ENCODE results near the gene CGRRF1. TPM values are rescaled to one million over a fixed set of nuclear protein-coding genes. Genes with fewer than 3 reads are reported as not detected.

CGRRF1 gene
- total and polyA plus RNA-seq, 10 of the 15 experiments (the other 5 are each of a cell fraction or from before 2014, with no cell fraction given) = 5.5 to 47.7 (median 13.5) TPM

DNA sequence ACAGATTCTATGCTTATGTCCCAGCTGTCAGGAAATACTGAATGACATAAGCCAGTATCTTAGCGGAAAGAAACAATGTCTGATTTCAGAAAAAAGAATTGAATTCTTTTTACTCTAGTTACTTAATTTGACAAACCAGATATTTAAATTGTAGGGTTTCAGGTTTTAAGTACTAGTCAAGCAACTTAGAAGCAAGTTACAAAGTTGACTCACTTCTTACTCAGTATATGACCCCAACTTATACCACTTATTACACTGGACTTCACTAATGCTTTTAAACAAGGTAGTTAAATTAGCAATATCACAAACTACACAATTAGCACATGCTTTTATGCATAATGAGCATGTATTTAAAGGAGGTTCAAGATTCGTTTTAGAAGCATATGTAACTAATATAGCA is 28.0 kb upstream of the CGRRF1 start:
- intact Hi-C loops (cut with micrococcal nuclease; ENCODE audit: unreplicated experiment) (no loop called here), in situ Hi-C loops (cut with MboI) (no loop called here)
- FAIRE-seq = no peak
- Histone ChIP-seq H3K4me3 (no peak overlapping the region), H3K36me3 (ENCODE audit: control insufficient read depth in 2 of 2, insufficient read depth in 2 of 2, low read length in 1 of 2) (peaks cover 0 to 6% of the 10 kb centered on the region in 2 experiments; a peak in 2 of 4 replicates), H3K27me3 (replicated peaks in 1 of 2; ENCODE audit: control insufficient read depth in 2 of 2, insufficient read depth in 2 of 2, low read length in 1 of 2) (no peaks in the 10 kb centered on the region), H3K9me3 (replicated peaks; ENCODE audit: control insufficient read depth, insufficient read depth, low read length) (no peaks in the 10 kb centered on the region), H2AFZ (ENCODE audit: control insufficient read depth, low read depth, low read length) (no peak overlapping the region), H3K4me1 (ENCODE audit: control insufficient read depth, insufficient read depth, low read length) (peaks cover 10% of the 10 kb centered on the region), H3K9ac (ENCODE audit: control insufficient read depth, insufficient read depth, low read length) (no peak overlapping the region), H4K20me1 (ENCODE audit: control insufficient read depth, insufficient read depth) (no peaks in the 10 kb centered on the region), H3K79me2 (ENCODE audit: control insufficient read depth, insufficient read depth, low read length) (peaks cover 47% of the 10 kb centered on the region), H3K27ac (ENCODE audit: control insufficient read depth, insufficient read depth) (no peak overlapping the region), H3K4me2 (ENCODE audit: control insufficient read depth, insufficient read depth) (no peak overlapping the region)
- 74% methylated on average over 2 of the region's 2 CpGs for WGBS (ENCODE audit: insufficient coverage, insufficient replicate concordance, low lambda C conversion rate, missing lambda C conversion rate)
- no TSS peak for BruUV-seq (replicated peaks)
- ChIA-PET CTCF (interaction anchor here (1.2 to 1.9 kb wide), 5 partner anchors 13 to 85 kb away, joined by 3 to 6 read pairs (median 4); partner anchors contain the start of gene CDKN3), RAD21 (ENCODE audit: unreplicated experiment) (interaction anchor here (1.5 kb wide), 1 partner anchor 28 kb away, joined by 4 read pairs; the partner anchor contains the start of gene CGRRF1), POLR2A (no interaction called here), SMC1A (ENCODE audit: uncharacterized antibody, unreplicated experiment) (interaction anchor here (0.9 to 2.4 kb wide), 3 partner anchors 9 to 84 kb away, joined by 3 to 10 read pairs (median 3); no protein-coding TSS in a partner anchor)
- no peak for ATAC-seq
- no peak for TF ChIP-seq HCFC1 (IDR thresholded peaks at IDR 0.05; ENCODE audit: low read length)
- TF ChIP-seq LARP7 (IDR thresholded peaks at IDR 0.05) = no peak
- TF ChIP-seq POLR2A (IDR thresholded peaks at IDR 0.05; ENCODE audit: low read depth, low read length) = no peak
- TF ChIP-seq JUND (IDR thresholded peaks at IDR 0.05; ENCODE audit: low read depth, low read length) = no peak
- TF ChIP-seq, protein P1, sequence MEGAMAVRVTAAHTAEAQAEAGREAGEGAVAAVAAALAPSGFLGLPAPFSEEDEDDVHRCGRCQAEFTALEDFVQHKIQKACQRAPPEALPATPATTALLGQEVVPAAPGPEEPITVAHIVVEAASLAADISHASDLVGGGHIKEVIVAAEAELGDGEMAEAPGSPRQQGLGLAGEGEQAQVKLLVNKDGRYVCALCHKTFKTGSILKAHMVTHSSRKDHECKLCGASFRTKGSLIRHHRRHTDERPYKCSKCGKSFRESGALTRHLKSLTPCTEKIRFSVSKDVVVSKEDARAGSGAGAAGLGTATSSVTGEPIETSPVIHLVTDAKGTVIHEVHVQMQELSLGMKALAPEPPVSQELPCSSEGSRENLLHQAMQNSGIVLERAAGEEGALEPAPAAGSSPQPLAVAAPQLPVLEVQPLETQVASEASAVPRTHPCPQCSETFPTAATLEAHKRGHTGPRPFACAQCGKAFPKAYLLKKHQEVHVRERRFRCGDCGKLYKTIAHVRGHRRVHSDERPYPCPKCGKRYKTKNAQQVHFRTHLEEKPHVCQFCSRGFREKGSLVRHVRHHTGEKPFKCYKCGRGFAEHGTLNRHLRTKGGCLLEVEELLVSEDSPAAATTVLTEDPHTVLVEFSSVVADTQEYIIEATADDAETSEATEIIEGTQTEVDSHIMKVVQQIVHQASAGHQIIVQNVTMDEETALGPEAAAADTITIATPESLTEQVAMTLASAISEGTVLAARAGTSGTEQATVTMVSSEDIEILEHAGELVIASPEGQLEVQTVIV (IDR thresholded peaks at IDR 0.05; ENCODE audit: borderline replicate concordance, partially characterized antibody) = no peak
- no peak for TF ChIP-seq SMAD1 (IDR thresholded peaks at IDR 0.05; ENCODE audit: low read depth, partially characterized antibody)
- no peak for TF ChIP-seq SIN3A (IDR thresholded peaks at IDR 0.05; ENCODE audit: low read depth, low read length)
- no peak for TF ChIP-seq SUPT20H (IDR thresholded peaks at IDR 0.05; ENCODE audit: borderline replicate concordance, control insufficient read depth, low read depth, low read length)
- TF ChIP-seq CHD2 (IDR thresholded peaks at IDR 0.05; ENCODE audit: borderline replicate concordance, low read depth, low read length) = no peak
- TF ChIP-seq, protein P2, sequence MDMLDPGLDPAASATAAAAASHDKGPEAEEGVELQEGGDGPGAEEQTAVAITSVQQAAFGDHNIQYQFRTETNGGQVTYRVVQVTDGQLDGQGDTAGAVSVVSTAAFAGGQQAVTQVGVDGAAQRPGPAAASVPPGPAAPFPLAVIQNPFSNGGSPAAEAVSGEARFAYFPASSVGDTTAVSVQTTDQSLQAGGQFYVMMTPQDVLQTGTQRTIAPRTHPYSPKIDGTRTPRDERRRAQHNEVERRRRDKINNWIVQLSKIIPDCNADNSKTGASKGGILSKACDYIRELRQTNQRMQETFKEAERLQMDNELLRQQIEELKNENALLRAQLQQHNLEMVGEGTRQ (IDR thresholded peaks at IDR 0.05; ENCODE audit: borderline replicate concordance, low read depth, low read length) = no peak
- TF ChIP-seq TARDBP (IDR thresholded peaks at IDR 0.05; ENCODE audit: borderline replicate concordance) = no peak
- DNase-seq (ENCODE audit: low read depth, low spot score) = no peak

Data from GM12878 (cell line).